Activated T-cell treated with anti-CD3 and anti-CD28 coated beads for 48 hours (primary cell): ENCODE data around the gene LCN9.
"Not testable (repeated sequence)": the region's sequence is repeated elsewhere in the genome, so short reads cannot be mapped to it uniquely, and the experiment has no call there.

Source experiments
- DNase-seq: peaks from one replicate; pipeline ENCODE4 v3.0.0-alpha.2; 2020; ENCODE audit warnings: low read depth

Gene LCN9

DNA sequence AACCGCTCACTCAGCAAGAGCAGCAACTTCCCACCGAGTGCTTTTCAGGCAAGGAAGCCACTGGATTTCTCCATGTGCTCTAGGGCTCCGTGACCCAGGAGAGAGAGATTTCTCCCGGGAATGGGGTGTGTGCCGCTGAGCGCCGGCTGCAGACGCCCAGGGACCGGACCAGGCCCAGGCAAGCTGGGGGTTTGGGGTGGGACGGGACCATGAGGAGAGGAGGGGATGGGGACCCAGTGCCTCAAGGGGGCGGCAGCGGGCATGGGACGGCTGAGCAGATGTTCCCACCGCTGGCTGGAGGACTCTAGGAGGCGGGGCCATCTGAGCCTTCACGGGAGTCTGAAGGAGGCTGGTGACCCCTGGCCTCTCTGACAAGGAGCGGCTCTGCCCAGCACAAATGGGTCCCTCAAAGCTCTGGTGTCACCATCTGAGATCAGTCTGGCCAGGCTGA lies 8.5 kb downstream of the LCN9 start:
- DNase-seq, result no peak

DNA sequence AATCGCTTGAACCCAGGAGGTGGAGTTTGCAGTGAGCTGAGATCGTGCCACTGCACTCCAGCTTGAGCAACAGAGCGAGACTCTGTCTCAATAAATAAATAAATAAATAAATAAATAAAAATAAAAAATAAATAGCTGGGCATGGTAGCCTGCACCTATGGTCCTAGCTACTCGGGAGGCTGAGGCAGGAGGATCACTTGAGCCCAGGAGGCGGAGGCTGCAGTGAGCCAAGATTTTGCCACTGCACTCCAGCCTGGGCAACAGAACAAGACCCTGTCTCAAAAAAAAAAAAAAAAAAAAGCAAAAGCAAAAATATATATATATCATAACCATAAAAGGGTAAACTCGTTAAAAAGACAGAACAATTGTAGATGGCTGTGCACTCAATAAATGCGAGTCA lies 9.7 kb downstream of the LCN9 start:
- DNase-seq, result not testable (repeated sequence)

DNA sequence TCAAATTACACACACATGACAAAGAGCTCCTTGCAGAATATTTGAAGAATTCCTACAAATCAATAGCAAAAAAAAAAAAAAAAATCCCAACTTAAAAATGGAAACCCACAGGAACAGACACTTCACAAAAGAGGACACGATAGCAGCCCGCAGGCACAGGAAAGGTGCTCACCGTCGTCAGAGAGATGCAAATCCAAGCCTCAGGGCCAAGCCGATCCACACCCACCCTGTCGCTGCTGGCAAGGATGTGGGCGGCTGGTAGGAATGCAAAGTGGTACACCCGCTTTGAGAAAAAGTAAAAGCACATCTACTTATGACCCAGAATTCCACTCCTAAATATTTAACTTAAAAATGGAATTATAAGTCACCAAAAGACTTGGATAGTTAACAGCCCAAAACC lies 10.8 kb downstream of the LCN9 start:
- DNase-seq, result no peak

DNA sequence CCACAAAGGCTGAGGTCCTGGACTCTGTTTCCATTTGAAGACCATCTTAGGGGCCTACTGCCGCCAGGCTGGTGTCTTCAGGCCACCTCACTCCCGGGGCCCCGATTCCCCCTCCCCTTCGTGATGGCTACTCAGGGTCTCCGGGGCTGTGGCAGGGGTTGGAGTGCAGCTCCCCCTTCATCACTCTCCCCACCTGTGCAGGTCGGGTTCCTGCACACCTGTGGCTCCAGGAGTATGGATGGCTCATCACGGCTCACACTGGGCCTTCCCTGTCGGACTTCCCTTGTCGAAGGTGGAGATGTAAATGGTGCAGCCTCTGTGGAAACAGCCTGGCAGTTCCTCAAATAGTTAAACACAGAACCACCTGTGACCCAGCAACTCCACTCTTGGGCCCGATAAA lies 11.9 kb downstream of the LCN9 start:
- DNase-seq, result no peak

DNA sequence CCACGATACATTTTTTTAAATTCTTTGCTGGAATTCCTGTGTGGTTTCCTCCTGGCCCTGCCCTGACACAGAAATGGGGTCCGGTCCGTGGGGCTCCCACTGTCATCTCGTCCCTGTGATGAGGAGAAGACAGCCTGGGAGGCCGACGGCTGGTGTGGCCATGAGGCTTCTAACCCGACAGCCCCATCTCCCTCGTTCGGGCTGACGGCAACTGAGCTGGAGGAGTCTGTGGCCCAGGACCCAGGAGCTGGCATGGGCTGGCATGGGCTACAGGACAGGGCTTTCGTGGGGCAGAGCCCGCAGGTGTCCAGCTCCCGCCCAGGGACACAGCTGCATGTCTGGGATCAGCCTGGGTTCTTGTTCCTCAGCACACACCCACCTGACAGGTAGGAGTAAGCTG lies 13.8 kb downstream of the LCN9 start:
- DNase-seq, result no peak

DNA sequence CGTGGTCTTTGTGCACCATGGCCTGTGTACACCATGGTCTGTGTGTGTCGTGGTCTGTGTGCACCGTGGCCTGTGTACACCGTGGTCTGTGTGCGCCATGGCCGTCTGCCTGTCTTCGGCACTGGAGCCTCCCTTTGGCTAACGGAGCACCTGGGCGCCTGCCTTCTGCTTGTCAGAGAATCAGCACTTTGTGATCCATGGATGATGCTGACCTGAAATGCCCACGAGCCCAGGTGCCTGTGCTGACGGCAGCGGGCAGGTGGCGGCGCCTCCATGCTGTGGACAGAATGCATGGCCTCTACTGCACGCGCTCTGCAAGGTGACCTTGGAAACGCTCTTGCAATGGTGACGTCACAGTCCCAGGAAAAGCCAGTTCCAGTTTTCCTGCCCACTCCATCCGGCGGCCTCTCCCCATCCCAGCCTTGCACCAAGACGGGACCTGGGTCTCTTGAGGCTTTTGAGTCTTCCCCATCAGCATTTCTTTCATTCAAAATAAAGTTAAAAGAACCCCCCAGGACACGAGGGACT lies 14.6 kb downstream of the LCN9 start:
- DNase-seq, result no peak

DNA sequence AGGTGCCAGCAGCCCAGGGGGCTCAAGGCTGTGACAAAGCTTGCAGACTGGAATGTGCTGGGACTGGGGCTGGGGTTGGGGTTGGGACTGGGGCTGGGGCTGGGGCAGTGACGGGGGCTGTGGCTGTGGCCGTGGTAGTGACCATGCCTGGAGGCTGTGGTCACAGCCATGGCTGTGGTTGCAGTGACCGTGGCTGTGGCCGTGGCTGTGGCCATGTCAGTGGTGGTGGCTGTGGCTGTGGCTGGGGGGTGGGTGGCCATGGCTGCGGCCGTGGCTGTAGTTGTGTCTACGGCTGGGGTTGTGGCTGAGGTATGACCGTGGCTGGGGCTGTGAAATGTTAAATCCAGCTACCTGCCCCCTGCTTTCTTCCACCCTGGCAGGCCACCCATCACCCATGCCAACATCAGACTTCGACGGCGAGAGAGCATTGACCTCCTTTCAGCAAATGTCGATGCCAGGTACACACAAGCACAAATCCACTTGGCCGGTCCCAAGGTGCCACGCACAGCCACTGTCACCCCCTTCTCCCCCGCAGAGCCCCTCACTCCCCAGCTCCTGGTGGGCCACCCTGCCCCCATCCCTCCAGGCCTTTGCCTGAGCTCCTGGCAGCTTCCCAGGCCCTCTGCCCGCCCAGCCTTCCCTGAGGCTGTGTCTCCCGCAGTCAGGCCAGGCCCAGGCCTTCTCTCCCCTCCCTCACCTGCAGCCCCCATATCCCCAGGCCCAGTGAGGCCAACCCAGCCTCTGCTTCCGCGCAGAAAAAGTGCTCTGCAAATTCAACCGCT lies 15.3 kb downstream of the LCN9 start:
- DNase-seq, result no peak

DNA sequence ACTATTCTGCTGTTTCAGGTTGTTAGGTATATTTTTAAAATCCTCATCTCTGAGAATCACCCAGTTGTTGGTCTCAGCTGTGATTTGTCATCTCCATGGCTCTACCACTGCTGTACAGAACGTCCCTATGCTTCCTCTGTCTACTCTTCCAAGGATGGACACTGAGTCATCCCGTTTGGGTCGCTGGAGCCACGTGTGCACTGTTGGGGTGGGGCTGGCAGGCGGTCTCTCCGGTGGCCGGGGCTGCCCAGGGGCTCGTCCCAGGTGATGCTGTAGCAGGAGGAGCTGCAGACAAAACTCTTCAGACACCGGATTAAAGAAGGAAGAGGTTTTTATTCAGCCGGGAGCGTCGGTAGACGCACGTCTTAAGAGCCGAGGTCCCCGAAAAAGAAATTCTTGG lies 16.9 kb downstream of the LCN9 start:
- no peak for DNase-seq

DNA sequence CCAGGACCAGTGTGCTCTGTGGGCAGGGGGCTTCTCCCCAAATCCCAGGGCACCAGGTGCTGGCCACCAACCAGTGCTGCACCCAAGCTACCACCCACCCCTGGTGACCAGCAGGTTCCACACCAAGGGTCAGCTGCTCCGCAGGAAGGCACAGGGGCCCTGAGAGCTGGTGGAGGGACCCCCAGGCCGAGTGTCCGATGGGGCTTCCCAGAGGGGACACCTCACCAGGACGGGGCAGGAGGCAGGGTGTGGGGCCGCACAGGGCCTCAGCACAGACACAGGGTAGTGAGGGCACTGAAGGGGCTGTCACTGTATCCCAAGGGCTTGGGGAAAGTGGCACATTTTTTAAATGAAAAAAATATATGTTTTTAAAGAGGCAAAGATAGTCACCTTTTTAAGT lies 18.1 kb downstream of the LCN9 start:
- DNase-seq, result no peak

DNA sequence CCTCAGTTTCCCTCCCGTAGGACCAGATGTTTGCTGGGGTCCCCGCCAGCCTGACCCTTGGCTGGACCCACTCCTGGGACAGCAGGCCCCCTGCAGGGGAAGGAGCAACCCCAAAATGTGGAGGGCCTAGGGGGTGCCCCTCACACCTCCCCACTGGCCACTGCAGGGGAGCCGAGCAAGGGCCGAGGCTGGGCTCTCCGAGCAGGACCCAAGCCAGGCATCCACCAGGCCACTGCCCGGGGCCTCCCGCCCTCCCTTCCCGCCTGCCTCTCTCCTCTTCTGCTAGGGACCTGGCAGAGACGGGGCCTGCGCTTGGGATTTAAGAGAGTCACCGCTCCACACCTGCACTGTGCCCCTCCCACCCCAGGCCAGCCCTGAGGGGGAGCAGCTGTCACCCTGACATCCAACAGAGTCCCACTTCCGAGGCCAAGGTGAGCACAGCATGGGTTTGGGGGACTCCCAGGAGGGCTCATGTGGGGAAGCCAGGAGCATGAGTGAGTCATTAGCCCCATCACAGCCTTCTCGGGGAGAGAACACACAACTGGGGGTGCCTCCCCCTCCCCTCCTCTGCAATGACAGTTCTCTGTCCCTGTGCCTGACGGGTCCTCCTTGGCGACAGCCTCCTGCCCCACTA lies 20.4 kb downstream of the LCN9 start:
- DNase-seq, result no peak

DNA sequence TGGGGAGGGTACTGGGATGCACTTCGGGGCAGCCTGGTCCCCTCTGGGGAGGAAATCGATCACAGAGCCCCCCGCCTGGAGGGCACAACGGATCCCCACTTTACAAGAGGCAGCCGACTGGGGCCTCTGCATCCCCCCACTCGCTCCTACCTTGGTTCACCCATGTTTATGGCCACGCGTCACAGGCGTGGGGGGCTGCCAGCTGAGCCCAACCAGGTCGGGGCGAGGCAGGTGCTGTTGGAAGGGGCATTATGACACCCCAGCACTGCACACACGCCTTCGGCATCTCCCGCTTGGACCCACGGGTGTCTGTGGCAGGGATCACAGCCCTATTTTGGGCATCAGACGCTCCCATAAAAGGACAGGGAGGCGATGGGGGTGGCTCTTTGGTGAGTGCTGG lies 21.6 kb downstream of the LCN9 start:
- DNase-seq, result no peak

DNA sequence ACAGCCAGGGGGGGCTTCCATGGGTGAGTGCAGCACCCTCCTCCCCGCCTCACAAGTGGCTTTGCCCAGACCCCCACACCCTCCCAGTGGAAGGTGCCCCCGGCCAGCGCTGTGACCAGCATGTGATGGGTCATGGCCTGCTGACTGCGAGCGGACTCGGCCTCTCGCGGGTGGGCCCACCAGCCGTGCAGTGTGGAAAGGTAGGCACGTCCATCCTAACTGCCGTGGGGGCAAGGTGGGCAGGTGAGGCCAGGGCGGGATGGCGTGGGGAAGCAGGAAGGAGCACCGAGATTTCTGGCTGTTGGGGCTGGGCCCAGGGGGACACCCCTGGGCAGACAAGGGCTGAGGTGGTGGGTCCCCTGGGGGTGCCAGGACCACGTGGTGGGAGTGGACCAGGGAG lies 24.1 kb downstream of the LCN9 start:
- DNase-seq, result no peak

DNA sequence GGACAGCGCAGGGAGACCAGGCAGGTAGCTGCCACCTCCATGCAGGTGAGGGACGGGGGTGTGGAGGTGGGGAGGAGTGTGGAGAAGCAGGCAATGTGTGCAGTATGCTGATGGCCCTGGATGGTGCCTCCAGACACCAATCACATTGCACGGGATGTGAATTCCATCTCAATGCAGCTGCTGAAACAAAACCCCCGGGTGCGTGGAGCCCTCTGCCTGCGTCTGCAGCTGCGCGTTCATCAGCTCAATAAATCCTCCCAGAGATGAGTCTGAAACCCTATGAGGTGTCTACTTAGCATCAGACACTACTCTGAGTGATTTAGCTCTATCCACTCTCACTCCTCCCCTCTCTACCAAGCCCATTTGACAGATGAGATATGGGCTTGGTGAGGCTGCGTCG lies 25.9 kb downstream of the LCN9 start:
- DNase-seq, result no peak

DNA sequence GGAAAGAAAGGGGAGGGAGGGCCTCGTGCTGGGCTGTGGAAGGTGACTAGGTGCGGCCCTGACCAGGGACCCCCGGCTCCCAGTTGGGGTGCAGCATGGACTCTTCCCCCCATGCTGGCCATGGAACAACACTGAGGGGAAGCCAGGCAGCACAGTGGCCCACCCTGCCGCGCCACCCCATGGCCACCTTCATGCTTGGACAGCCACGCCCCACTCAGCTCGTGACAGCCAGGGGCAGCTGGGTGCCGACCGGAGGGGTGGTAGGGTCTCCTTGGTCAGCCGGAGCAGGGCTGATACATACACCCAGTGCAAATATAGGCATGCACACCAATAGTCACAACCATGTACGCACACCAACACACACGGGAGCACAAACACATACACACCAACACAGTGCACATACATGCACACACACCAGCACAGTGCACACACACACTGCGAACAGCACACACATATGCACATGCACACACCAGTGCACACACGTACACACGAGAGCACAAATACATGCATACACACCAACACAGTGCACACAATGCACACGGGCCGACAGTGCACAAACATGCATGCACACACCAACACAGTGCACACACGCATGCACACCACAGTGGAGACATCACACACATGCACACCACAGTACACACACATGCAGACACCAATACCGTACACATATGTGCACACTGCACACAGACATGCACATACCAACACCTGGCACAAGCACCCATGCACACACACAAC lies 27.9 kb downstream of the LCN9 start:
- no peak for DNase-seq

DNA sequence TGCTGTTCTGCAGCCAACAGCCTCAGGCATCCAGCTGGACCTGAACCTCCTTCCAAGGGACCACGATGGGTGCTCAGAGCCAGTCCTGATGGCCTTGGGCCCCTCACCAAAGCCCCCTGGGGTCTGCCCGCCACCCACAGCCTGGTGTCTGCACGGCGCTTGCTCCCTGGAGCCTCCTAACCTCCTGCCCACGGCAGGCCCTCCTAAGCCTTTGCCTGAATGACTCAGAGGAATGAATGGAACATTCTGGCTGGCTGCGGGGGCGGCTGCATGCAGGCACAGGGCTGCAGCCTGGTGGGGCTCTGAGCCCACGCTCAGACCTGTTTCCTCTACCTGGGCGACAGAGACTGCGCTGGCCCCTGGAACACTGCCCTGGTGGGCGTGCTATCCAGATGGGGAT lies 29.3 kb downstream of the LCN9 start:
- DNase-seq, result no peak

DNA sequence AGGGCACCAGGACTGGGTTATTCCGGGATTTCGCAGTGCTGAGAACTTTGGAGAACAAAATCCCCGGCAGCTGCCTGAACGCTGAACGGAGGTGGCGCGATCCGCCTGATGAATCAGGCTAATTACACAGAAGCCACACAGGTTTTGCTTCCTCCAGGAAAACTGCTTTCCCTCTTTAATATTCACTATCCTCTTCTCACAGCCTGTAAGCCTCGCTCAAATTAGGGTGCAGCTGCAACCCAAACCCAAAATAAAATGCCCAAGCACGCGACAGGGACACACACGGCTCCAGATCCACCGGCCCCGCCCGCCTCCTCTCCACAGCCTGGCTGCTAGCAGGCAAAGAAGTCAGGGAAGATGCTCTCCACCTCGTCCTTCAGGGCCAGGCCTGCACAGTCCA lies 30.2 kb downstream of the LCN9 start:
- DNase-seq, result no peak

DNA sequence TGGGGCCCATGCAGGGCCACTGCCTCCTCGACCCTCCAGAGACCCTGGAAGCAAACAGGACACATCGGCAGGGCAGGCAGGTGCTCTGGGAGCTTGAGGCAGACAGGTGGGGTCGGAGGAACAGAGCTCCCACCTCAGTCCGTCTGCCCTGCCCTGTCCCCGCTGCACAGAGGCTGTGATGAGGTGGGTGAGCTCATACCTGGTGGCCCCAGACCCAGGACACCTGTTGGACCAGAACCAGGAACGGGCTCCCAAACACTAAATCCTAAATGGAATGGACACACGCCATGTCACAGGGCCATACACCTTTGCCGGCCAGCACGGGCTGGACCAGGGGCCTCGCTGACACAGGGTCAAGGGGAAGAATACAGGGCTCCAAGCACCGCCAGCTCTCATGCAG lies 30.7 kb downstream of the LCN9 start:
- no peak for DNase-seq

DNA sequence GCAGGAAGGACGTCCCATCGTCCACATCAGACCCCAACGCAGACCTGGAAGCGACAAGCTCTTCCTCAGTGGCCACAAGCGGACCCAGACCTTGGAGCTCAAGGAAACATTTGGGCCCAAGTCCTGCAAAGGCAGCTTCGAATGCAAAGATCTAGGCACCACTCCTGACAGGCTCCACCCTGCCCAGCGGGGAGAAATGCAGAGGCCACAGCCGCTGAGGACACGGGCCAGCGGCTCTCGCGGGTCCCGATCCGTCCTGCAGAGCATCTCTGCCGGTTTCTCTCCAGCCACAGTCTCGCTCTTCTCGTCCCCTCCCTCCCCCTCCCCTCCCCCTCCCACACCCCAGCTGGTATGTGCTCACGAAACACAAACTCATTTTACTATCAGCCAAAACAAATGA lies 31.3 kb downstream of the LCN9 start:
- no peak for DNase-seq

DNA sequence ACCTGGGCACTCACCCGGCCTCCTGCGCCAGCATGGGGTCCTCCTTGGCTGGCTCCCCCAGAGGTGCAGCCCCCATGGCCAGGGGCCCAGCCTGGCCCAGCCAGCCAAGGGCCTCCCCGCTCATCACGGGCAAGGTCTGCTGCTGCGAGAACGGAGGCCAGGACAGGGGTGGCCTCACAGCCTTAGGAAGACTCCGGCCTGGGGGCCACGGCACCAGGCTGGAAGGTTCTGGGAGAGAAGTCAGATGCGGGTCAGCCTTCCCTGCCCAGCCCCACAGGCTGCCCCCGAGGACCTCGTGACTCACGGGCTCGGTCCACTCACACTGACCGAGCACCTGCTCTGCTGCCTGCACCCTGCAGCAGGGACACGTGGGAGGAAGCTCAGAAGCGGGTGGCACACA lies 31.9 kb downstream of the LCN9 start:
- DNase-seq, result no peak

DNA sequence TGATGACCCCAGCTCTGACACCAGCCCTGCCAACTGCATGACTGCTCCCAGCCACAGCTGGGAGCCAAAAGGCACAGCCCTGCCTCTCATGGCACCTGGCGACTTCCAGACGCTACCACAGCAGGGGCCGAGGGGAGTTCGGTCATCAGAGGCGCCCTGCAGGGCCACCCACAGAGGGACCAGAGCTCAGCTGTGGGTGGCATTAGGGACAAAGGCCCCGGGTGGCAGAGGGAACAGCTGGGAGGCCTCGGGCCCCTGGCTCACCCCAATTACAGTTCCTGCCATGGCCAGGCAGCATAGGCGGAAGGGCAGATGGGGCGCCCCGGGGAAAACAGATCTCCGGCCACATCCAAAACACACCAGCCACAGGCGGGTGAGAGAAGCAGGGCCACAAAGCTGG lies 32.5 kb downstream of the LCN9 start:
- DNase-seq, result no peak

DNA sequence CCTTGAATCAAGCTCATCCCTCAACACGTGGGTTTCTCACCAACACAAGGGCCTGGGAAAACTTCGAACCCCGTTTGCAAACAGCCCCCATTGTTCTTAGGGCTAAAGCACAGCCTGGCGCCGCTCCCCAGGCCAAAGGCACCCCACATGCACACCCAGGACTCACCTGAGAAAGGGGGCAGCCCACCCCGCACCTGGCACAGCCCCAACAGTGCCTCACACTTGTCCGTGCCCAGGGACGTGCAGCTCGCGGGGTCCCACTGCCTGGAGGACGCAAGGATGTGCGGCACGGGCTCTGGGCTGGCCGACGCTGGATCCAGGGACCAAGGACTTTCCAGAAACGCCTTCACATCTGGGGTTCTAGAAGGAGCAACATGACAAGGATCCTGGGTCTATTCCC lies 33.3 kb downstream of the LCN9 start:
- DNase-seq, result no peak

DNA sequence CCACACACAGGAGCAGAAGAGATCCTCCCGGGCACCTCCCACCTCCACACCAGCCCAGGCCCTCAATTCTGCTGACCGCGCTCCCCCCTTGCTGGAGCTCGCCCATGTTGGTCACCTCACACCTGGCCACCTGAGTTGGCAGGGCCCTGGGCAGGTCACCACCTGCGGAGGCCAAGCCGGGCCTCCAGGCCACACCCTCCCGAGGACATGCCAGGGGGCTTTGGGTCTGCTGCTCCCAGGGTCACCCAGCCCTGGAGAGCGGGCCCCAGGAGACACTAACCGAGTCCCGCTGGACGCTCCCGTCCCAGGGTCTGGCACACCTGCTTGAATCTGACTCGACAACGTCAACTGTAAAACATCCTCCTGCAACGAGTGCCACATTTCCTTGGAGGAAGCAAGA lies 34.1 kb downstream of the LCN9 start:
- DNase-seq, result no peak

DNA sequence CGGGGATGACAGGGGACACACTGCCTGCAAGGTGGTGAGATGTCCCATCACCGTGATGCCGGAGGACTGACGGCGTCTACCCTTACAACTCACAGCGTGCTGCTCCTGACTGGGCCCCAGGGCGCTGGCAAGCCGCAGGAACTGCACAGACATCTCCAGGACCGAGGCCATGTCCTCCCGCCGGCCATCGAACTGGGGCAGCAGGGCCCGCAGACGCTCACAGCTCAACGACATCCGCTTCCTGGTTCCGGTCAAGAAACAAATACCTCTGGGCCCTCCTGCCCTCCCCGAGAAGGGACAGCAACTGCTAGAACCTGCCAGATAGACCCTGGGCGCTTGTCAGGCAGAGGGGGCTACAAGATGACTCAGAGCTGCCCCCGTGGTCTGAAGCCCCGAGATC lies 35.1 kb downstream of the LCN9 start:
- DNase-seq, result no peak
